ENCODE measurements around the gene CCDC33.
A peak's percentile ranks its signal among the peaks of the same experiment; 100 is the strongest.

The CCDC33 gene

DNA sequence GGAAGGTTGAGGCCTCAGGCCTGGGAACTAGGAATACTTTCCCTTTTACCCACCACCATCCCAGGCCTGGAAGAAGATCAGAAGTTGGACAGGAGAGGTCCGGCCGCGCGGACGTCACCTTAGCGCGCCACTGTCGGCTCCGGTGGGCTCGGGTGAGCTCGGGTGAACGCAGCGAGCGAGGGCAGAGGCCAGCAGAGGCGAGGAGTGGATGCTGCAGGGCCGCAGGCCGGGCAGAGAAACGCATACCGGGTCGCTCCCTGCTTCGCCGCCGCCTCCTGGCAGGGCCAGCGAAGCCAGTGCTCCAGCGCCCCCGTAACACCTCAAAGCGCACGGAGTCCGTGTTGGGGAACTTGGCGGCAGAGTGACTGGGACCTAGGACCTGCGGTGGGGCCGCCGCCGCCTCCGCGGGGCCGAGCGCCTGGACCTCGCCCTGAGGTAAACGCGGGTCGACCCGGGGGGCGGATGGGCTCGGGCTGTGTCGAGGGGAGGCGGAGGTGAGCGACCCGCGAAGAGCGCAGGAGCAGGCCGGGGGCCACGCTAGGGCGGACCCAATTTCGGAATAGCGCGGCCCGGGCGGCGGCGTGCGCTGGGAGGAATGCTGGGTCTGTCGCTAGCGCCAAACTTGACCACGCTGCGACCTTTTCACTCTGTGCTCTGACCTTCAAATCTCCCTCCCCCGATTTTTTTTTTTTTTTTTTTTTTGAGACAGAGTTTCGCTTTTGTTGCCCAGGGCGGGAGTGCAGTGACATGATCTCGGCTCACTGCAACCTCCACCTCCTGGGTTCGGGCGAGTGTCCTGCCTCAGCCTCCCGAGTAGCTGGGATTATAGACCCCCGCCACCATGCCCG, 129.7 kb downstream of the CCDC33 start:
- DNase-seq (ENCODE audit: low read depth): no peak
- no peak for TF ChIP-seq CTCF (IDR thresholded peaks at IDR 0.05; ENCODE audit: low read depth, low read length, missing control alignments)

DNA sequence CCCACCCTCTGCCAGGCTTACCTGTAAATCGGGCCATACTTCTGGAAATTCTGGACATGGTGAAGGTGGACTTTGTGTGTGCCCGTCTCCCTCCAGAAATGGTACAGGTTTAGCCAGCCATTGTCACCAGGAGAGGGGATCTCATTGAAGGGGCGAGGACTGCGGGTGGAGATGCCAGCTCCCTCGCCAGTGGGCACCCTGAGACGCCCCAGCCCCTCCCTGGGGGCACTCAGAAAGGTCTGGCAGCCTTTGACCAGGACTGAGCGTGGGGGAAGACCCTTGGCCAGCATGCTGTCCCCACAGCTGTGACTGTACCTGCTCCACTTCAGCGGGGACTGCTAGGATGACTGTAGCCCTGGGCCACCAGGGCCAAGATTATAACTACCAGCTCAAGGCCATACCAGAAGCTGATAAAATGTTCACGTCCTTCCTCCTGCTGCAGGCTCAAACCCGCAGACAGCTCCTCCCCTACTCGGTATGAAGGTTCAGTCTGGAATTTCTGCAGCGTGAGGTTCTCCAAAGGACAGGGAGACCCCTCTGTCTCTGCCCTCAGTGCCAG, 131.2 kb downstream of the CCDC33 start, which contains the start of gene CYP11A1:
Gene CYP11A1, minus strand, starts transcription at position 351 of the 559 bp plus-strand sequence. Its CDS starts 61 bp downstream, at position 290.
- in situ Hi-C loops (cut with HindIII; ENCODE audit: low sequenced_read_pairs): no loop called here
- no peak for TF ChIP-seq CTCF (IDR thresholded peaks at IDR 0.05; ENCODE audit: low read depth, low read length, missing control alignments)
- DNase-seq (ENCODE audit: low read depth): no peak
- no peak within 1 kb of the TSS for H3K4me3 ChIP-seq (ENCODE audit: low read depth, low read length)

More for the DNA sequence above, 129.7 kb downstream of the CCDC33 start:
- peak overlapping the region; percentile 47 for H3K4me3 ChIP-seq (ENCODE audit: low read depth, low read length)
- in situ Hi-C loops (cut with HindIII; ENCODE audit: low sequenced_read_pairs): no loop called here

DNA sequence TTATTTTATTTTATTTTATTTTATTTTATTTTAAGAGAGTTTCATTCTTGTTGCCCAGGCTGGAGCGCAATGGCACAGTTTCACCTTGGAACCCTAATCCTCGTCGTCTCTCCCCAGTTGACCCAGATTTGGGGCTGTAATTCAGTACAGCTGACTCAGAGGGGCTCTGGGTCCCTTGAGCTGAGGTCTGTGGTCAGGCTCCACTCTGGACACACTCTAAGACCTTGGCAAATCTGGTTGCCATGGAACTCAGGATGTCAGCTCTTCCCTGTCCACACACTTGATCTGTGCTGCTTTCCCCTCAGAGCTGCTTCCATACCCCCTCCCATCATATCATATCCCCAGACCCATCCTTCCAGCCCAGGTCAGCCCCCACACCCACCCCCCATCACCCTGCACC, 132.0 kb downstream of the CCDC33 start:
- no peak overlapping the region for H3K4me3 ChIP-seq (ENCODE audit: low read depth, low read length)
- no peak for DNase-seq (ENCODE audit: low read depth)
- in situ Hi-C loops (cut with HindIII; ENCODE audit: low sequenced_read_pairs): no loop called here
- no peak for TF ChIP-seq CTCF (IDR thresholded peaks at IDR 0.05; ENCODE audit: low read depth, low read length, missing control alignments)

DNA sequence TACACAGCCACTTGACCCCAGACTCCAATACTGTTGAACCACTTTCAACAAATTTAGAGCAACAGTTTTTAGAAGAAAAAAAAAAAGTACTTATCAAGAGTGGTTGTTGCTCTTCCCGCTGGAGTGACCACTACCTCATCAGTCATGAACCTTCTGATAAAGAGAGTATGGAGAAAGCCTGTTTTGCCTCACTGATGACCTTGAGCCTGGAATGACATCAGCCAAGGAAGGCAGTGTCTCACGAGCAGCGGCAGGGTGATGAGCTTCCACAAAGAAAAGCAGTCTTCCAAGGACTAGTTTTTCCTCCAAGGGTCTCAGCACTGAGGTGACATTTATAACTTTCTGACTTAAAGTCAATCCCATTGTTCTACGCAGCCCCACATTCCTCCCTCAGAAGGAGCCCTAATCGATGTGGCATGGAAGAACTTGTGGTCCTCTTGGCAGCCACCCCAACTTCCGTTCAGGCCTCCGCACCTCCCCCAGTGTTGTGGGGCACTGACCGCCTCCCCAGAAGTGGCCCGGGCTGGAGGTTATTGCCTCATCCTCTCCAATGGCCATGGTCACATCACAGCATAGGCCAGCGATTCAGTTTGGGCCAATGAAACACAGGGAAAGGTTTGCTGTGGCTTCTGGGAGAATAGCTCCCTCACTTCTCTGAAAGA, 133.1 kb downstream of the CCDC33 start:
- in situ Hi-C loops (cut with HindIII; ENCODE audit: low sequenced_read_pairs): no loop called here
- TF ChIP-seq CTCF (IDR thresholded peaks at IDR 0.05; ENCODE audit: low read depth, low read length, missing control alignments): no peak
- no peak overlapping the region for H3K4me3 ChIP-seq (ENCODE audit: low read depth, low read length)
- DNase-seq (ENCODE audit: low read depth): no peak

- no peak for DNase-seq (ENCODE audit: low read depth)
- in situ Hi-C loops (cut with HindIII; ENCODE audit: low sequenced_read_pairs): loop anchor here (10.0 kb wide), 3 partner anchors 65 to 405 kb away; partner anchors contain the start of gene SEMA7A
- no peak for TF ChIP-seq CTCF (IDR thresholded peaks at IDR 0.05; ENCODE audit: low read depth, low read length, missing control alignments)
- no peak overlapping the region for H3K4me3 ChIP-seq (ENCODE audit: low read depth, low read length)
Measured at GRCh38 chr15:74369756-74370155, 133.6 kb downstream of the CCDC33 start.

GRCh38 chr15:74370471-74370870, 134.3 kb downstream of the CCDC33 start:
- TF ChIP-seq CTCF (IDR thresholded peaks at IDR 0.05; ENCODE audit: low read depth, low read length, missing control alignments): no peak
- in situ Hi-C loops (cut with HindIII; ENCODE audit: low sequenced_read_pairs): loop anchor here (10.0 kb wide), 3 partner anchors 64 to 404 kb away; partner anchors contain the start of gene SEMA7A
- no peak overlapping the region for H3K4me3 ChIP-seq (ENCODE audit: low read depth, low read length)
- no peak for DNase-seq (ENCODE audit: low read depth)

All from astrocyte of the cerebellum (primary cell).